HG02763 (cell line): ENCODE measurements around the gene IREB2.
"Not testable (repeated sequence)": the region's sequence is repeated elsewhere in the genome, so short reads cannot be mapped to it uniquely, and the experiment has no call there.

ENCODE experiments used
- ATAC-seq: cut with Tn5 transposase; IDR thresholded peaks from one replicate; pipeline ENCODE4 v1.9.1; 2021; ENCODE audit warnings: mild to moderate bottlenecking, moderate library complexity; ENCODE audit not compliant: unreplicated experiment

The IREB2 gene

DNA sequence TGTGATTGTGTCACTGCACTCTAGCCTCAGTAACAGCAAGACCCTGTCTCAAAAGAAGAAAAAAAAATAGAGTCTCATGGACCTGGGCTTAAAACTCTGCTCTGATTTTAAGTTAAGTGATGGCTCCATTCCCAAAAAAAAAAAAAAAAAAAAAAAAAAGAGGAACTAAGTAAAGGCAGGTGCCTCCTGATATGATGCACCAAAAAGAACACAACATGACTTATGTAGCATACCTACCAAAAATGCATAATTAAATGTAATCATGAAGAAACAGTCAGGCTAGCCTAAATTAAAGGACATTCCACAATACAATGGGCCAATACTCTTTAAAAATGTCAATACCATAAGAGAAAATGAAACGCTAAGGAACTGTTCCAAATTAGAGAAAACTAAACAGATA, 5.4 kb upstream of the IREB2 start:
- ATAC-seq, result no peak

DNA sequence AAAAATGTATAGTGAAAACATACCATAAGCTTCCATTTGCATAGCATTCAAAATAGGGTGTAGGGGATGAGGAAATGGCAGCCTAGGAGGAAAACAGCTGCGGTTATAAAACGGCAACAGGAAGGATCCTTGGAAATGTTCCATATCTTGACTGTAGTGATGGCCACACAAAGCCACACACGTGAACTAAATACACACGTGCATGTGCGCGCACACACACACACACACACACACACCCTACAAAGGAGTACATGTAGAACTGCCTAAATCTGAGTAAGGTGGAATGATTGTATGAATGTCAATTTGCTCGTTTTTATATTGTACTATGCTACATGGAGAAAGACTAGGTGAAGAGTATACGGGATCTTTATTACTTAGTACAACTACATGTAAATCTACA, 3.9 kb upstream of the IREB2 start:
- ATAC-seq, result no peak

DNA sequence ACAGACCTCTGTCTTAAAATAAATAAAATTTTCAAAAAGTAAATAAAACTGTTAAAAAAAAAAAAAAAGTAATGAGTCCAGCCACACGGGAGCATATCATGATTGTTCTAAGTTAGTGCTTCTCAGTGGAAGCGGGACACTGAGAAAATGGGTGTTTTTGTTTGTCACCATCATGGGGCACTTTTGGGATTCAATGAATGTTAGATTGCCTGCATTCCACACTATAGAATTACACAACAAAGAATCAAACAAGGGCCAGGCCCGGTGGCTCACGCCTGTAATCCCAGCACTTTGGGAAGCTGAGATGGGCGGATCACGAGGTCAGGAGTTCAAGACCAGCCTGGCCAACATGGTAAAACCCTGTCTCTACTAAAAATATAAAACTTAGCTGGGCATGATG, 3.3 kb upstream of the IREB2 start:
- not testable (repeated sequence) for ATAC-seq

DNA sequence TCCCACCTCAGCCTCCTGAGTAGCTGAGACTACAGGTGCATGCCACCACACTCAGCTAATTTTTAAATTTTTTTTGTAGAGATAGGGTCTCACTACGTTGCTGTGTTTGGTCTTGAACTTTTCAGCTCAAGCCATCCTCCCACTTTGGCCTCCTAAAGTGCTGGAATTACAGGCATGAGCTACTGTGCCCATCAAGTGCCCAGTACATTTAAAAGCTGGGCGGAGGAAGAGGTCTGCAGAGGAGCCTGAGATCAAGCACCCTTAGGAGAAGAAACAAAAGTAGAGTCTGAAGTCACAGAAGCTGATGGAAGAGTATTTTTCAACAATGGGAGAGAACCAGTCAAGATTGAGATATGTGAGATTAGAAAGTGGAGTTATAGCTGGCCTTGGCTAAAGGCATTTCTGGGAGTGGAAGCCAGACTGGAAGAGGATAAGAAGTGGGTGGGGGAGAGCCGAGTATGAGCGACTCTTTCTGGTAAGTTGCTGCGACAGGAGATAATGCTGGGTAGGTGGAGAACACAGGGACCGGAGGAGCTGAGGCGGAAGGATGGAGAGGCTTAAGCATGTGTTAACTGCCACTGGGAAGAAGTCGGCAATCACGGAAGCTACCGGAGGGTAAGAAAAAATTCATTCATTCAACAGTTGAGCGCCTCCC, 782 bp upstream of the IREB2 start:
- no peak for ATAC-seq

DNA sequence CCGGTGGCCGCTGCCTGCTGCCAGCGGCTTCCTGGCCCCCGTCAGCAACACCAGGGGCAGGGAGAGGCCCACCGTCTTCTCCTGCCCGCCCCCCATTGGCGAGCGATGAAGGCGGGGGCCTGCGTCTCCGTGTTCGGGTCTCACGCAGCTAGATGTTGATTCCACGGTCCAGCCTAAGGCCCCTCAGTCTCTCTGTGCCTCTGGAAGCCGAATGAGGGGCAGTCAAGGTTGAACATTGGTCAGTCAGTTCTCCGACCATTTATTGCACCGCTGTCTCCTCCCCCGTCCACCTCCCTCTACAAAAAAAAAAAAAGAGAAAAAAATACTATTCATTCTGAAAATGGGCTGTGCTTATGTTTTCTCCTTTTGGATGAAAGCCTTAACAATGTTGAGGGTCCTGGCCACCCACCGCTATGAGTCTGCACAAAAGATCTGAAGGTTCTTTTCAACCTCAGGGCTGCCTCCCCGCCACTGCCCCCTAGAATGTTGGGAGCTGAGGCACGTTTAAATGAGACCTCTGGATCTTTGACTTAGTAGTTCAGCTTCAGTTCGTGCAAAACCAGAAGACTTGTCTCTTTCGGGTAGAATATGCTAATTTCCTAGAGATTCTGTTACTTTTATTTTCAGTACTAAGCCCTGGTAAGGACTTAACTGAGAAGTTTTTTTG, 736 bp downstream of the IREB2 start:
- ATAC-seq, result no peak

DNA sequence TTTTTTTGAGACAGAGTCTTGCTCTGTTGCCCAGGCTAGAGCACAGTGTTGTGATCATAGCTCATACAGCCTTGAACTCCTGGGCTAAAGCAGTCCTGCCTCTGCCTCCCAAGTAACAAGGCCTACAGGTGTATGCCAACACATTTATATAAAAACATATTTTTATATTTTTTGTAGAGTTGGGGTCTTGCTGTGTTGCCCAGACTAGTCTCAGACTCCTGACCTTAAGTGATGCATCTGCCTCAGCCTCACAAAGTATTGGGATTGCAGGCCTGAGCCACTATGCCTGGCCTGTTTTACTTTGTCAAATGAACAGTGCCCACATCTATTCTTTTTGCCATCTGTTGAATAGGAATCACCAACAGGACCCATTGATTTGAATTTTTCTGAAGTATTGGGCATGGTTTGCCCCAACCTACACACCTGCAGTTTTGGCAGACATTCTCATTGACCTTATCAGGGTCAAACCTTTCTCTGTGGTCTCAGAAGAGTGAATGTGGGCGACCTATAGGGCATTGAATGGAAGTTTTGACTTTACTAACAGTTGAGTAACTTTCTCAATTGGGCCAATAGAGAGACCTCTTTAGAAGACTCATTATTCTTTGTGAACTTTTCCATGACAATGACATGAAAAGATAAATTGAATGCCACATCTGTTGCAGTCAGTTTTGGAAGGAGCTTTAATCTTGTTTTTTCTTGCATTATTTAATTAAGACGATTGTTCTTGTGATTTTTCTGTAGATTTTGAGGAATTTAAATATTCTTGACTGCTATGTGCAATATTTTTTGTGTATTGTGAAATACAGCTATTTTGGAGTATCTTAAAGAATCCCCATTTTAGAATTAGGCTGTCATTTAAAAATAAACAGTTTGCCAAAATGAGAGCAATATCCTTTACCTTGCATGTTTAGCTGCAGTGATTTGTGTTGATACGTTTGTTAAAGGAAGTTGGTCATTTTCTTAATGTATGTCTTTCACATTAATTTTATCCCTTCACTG, 2.7 kb downstream of the IREB2 start:
- no peak for ATAC-seq

DNA sequence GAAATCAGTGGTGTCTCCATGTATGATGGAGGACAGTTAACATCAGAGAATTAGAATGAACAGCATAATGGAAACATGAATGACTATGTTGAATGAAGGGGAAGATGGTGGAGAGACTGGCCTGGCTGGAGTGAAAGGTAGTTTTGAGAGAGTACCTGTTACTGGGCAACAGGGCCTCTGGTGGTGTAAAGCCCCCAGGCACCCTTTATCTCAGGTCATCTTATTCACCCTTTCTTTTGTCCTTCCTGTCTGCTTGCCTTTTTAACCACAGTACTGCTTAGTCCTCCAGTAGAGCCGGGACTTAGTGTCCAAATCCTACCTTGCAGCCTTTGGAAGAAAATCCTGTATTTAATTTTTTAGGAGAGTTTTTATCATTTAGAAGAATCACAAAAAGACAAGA, 6.2 kb downstream of the IREB2 start:
- ATAC-seq, result no peak

DNA sequence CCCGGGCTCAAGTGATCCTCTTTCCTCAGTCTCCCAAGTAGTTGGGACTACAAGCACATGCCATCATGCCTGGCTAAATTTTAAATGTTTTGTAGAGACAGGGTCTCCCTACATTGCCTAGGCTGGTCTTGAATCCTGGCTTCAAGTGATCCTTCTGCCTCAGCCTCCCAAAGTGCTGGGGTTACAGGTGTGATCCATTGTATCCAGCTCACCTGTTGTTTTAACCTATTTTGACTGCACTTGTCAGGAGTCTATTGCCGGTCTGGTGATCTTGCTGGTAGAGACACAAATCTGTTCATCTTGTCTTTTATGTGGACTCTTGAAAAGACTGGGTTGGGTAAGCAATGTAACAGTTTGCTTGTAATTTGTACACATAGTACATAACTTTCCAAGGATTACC, 7.9 kb downstream of the IREB2 start:
- ATAC-seq, result no peak

DNA sequence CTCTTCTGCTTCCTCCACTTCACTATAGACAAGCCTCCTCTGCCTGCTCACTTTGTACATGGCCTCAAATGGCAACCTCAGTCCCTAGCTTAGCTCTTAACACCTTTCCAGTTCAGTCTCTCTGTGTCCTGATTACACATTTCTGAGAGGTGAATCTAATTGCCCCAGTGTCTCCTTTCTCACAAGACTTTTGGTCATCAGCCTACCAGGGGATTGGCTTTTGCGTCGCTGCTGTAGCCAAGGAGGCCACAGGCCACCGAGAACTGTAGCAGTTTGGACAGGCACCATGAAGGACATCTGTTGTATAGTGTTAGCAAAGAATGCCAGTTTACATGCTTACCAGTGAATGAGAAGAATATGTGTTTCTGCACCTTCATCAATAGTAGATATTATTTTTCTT, 8.5 kb downstream of the IREB2 start:
- ATAC-seq, result no peak

DNA sequence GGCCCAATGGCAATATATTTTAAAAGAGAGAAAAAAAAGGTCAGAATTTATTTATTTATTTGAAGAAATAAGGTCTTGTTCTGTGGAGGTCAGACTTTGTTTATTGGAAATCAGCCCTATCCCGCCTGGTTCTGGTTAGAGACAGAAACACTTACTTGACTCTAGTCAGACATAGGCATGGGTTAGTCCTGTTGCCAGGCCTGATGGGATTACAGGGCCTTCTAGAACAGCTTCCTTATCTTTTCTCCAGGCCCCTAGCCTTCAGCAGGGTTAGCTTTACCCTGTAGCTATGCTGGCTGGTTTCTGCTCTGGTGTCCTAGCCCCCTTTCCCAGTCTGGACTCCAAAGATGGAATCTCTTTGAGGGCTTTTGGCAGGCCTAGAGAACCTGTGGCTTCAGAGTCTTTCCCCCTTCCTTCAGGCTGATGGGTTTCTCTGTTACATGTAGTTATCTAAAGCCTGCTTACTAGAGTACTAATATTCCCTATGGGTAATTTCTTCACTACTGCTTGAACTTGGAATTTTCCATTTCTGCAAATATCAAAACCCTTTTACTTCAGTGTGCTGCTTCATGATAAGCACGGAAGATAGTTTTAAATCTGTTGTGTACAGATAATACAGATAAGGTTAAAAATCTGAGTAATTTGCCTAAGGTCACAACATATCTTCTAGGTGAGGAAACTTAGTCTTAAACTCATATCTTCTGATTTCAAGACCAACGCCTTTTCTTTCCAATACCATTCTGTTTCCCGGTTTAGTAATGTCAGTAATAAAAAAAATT, 10.6 kb downstream of the IREB2 start:
- no peak for ATAC-seq

DNA sequence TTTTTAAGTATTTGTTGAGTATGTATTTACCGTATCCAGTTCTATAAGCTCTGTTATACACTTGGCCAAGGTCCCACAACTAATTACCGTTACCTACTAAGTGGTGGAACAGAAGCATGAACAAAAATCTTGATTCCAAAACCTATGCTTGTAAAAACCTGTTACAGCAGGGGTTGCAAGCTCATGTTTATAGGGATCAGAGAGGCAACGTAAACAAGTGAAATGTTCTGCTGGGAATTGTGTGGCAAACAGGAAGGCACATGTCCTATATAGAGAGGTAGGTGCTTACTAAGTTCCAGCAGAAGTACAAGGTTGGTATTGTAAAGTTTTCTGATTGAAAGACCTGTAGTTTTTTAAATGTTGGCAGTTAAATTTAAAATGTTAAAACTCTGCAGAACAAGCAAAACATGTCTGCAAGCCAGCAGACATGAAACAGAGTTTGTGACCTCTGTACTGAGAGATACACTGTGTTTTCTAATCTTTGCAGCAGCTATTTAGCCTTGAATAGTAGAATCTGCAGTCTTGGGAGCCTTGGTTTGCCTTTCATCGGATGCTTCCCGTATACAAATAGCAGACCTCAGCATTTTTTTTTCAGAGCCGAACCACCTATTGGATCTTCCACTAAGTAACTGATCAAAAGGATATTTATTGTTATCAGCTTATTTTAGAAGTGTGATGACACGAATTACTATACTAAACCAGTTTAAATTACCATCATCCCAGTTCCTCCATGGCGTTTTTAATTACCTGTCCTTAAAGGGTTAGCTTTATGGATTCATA, 11.4 kb downstream of the IREB2 start:
- ATAC-seq, result no peak

DNA sequence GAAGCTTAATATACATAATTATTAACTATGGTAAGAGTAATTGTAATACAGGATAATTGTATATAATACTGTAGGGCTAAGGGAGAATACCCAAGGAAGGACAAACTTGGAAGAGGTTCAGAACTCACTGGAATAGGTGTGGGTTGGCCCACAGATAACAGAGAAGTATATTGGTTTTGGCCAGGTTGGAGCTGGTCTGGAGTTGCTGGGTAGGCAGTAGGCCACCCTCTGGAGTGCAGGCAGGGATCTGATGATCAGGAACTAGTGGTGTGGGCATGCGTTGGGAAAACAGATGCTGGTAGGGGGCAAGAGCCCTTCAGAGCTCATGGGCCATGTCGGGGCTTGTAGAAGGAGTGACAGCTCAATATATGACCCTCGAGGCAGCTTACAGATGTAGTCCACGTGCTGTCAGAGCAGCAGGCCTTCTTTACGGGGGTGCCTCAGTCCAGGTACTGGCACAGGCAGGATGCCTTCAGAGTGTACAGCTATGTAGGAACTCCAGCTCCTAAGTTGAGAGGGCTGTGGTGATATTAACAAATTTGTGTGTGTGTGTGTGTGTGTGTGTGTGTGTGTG, 12.4 kb downstream of the IREB2 start:
- no peak for ATAC-seq

DNA sequence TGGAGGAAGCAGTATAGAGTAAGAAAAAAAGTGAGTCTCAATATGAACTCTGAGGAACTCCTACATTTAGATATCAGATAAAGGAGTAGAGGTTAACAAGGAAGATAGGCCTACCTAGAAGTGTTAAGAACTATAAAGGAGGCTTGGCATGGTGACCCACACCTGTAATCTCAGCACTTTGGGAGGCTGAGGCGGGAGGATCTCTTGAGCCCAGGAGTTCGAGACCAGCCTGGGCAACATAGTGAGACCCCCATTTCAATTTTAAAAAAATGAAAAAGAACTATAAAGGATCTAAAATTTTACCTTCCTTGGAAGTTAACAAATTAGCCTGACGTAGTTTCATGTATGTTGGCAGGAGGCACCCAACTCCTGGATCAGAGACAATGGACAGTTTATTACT, 14.5 kb downstream of the IREB2 start:
- ATAC-seq, result no peak

DNA sequence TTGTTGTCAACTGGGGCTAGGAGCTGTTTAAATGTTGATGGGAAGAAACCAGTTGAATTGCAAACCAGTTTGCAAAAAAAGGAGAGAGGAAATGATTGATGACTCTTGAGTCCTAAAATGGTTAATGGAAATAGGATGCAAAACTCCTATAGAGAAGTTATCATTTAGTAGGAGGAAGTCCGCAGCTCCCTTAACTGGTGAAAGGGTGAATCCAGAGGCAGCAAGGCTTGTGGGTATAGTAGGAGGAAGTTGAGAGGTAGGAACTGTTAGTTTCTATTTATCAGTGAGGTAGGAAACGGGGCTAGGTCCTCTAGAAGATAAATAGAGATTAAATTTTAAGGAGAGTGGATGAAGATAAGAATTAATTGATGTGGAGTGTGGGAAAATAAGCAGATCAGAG, 15.4 kb downstream of the IREB2 start:
- no peak for ATAC-seq

DNA sequence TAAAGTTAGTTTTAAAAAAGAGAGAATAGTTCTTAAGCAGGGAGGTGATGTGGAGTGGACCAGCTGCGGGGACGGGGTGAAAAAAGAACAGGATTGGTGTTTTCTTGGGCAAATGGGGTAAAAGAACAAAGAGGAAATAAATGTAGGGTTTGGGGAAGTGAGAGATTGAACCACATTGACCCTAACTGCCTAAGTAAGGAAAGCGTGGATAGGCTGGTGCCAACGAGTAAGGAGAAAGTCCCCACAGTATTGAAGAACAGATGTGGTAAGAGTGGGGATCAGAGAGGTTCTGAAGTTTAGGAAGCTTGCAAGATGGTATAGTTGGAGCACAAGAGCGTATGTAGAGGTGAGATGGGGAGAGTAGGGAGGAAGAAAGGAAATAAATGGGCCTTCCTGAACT, 17.0 kb downstream of the IREB2 start:
- no peak for ATAC-seq

DNA sequence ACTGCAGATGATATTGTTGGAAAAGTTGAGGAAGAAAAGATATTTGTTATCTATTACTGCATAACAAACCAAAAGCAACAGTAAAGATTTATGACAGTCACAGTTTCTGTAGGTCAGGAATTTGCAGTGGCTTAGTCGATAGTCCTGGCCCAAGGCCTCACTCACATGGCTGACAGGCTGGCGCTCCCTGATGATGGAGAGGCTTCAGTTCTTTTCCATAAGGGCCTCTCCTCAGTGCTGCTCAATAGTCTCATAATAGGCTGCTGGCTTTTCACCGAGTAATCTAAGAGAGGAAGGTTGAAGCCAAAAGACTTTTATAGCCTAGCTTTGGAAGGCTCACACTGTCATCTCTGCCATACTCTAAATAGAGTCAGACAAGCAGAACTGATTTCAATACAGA, 17.7 kb downstream of the IREB2 start:
- no peak for ATAC-seq

DNA sequence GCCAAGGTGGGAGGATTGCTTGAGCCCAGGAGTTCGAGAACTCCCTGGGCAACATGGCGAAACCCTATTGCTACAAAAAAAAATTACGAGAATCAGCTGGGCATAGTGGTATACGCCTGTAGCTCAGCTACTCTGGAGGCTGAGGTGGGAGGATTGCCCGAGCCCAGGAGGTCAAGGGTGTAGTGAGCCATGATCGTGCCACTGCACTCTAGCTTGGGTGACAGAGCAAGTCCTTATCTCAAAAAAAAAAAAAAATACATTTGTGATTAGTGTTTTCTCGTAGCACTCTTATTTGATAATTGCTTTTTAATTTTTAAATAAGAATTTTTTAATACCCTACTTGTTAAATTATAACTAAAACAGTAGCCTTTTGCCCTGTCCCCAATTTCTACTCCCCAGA, 18.4 kb downstream of the IREB2 start:
- ATAC-seq, result no peak

DNA sequence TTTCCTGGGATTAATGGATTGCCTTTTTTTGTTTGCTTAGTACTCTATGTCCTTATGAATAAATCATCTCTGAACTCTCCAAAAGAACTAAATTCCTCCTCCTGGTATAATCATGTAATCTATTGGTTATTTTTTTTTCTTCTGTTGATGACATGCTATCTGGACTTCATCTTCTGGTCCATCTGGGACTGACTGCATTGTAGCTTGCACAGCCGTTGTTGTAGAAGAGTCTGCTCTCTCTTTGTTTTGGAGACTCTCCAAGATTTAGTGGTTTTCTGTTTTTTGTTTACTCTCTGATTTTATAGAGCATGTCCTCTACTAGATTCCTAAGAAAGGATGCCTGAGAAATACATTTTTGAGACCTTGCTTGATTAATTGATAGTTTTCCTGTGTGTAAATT, 19.1 kb downstream of the IREB2 start:
- ATAC-seq, result no peak

DNA sequence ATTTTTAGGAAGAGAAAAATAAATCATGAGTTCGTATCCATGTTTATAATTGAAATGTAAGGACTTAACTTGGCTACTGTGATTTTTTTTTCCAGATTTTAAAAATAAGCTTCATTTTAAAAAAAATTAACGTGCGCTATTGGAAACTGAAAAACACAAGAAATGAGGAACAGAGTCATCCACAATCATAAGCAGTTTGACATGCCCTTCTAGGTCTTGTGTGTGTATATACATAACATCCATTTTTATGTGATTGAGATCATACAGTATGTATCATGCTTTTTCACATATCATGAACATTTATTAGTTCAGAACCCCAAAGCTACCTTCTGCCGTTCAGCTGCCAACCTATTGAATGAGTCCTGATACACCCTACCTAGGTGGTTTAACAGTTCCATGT, 22.7 kb downstream of the IREB2 start:
- no peak for ATAC-seq
